Posterior cingulate gyrus (tissue), 11 donors: ENCODE data around the gene TGM5.
"Not testable (repeated sequence)": the region's sequence is repeated elsewhere in the genome, so short reads cannot be mapped to it uniquely, and the experiment has no call there.

Source experiments
- DNase-seq, 10 donors: peaks; one replicate each; pipeline versions ENCODE4 v3.0.0 to v3.0.0-alpha.2; 2020 to 2021; ENCODE audit warnings: mixed read lengths in 3 of 10
- intact Hi-C: fragments of 100-400 bp; cut with DNase I; formaldehyde crosslinking; loops from one replicate; pipeline ENCODE4 v1.15.1; 2023

TGM5 gene

DNA sequence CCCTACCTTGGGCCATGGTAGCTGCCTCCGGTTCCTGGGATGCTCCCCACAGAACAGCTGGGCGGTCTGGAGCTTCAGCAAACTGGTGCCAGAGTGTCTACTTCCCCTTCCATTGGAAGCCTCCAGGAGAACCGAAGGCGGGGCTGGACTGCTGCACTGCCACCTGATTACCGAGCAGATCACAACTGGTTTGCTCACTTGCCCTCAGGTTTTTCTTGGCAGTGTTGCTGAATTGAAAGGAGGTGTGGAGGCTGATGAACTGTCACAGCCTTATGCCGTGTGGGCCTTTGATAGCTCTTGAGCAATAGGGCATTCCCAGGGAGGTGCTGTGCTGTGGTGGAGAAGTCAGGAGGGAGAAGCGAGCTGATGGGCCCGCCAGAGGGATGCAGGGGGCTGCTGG is at the start of gene TGM5:
Gene TGM5, minus strand, starts transcription at position 95 of the 400 bp plus-strand sequence. Its CDS starts 79 bp downstream, at position 16.
- DNase-seq: peak in 1 of 10 donors; percentile 44
- intact Hi-C loops: no loop called here

GRCh38 chr15:43314171-43314570 is 47.4 kb upstream of the TGM5 start:
- intact Hi-C loops: no loop called here

DNA sequence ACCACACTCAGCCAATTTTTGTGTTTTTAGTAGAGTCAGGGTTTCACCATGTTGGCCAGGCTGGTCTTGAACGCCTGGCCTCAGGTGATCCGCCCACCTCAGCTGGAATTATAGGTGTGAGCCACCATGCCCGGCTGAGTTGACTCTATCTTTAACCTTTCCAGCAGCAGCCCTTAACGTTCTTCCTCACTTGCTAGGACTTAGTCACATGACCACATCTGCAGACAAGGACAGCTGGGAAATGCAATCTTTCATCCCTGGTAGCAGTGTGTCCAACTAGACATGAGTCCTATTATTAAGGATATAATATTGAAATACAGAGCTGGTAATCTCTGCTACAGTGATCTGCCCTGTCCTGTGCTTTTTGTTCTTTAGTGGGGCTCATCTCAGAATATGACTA is 45.6 kb upstream of the TGM5 start:
- DNase-seq: no peak
- intact Hi-C loops: no loop called here

More at GRCh38 chr15:43314171-43314570, 47.4 kb upstream of the TGM5 start:
- DNase-seq: no peak

DNA sequence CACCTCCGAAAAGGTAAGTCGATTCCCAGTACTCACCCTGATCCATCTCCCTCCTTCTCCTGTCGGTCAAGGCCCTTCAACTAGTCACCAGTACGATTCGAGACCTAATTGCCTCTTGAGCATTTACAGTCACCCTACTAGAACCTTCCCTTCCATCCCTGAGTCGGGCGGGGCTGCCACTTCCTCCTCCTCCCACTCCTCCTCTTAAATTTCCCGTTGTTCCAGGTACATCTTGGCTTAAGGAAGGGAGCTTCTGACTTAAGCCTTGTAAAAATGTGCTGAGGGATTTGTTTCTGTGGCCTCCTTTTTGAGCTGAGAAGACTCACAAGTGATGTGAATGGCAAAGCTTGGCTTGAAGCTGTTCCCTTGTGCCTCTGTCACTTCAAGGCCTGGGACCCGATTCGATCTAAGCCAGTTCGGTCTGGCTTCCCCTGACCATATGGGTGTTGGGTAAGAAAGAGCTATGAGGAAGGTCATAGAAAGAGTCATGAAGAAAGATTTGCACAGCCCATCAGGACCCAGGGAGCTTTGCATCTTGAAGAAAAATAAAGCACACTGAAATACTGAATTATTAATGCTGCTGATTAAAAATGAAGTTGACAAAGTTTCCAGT is 35.6 kb upstream of the TGM5 start, which contains the start of gene TGM7:
Gene TGM7, minus strand, starts transcription at position 51 of the 613 bp plus-strand sequence.
- DNase-seq: no peak
- intact Hi-C loops: no loop called here

DNA sequence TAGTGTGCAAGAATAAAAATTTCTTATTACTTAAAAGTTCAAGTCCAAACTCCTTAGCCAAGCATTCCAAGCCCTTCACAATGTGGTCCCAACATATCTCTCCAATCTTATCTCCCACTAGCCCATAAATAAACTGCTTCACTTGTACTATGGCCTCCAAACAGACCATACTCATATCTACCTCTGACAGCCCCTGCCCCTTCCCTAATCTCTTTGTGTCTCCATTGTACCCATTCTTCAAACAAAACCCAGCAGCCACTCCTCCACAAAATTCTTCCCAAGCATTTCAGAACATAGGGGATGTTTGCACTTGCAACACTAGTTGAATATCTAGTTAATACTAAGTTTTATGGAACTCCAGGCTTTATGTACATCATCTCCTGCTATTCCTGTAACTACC is 33.2 kb upstream of the TGM5 start:
- no peak for DNase-seq
- intact Hi-C loops: no loop called here

- DNase-seq: no peak
- intact Hi-C loops: no loop called here
These were observed 32.7 kb upstream of the TGM5 start for GRCh38 chr15:43299411-43299810.

GRCh38 chr15:43294091-43294706 is 27.5 kb upstream of the TGM5 start:
- DNase-seq: no peak
- intact Hi-C loops: no loop called here

GRCh38 chr15:43293432-43293831 is 26.7 kb upstream of the TGM5 start:
- no peak for DNase-seq
- intact Hi-C loops: no loop called here

GRCh38 chr15:43292375-43293078 is 25.8 kb upstream of the TGM5 start:
- intact Hi-C loops: no loop called here
- DNase-seq: no peak

GRCh38 chr15:43289656-43290055 is 22.9 kb upstream of the TGM5 start:
- not testable (repeated sequence) for DNase-seq
- intact Hi-C loops: loop anchor here (5.0 kb wide), 1 partner anchor 102 kb away; the partner anchor contains the start of gene CCNDBP1

DNA sequence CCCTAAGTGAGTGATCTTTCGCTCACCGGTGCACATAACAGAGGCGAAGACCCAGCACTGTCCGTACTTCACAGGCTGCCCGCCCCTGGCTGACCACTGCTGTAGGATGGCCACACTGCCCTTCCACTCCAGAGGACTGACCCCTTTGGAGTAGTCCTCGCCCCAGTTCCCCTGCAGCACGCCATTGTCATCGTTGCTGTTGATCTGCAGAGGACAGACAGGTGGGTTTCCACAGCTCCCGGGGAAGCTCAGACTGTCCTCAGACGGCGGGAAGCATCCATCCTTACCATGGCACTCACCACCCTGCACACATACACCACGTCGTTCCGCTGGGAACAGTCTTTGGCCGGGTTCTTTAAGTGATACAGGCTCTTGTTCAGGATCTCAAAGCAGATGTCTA is 20.5 kb upstream of the TGM5 start:
- DNase-seq: no peak
- intact Hi-C loops: loop anchor here (5.0 kb wide), 1 partner anchor 100 kb away; the partner anchor contains the start of gene CCNDBP1

GRCh38 chr15:43286074-43286473 is 19.3 kb upstream of the TGM5 start:
- peak in 1 of 10 donors; percentile 61 for DNase-seq
- intact Hi-C loops: loop anchor here (5.0 kb wide), 1 partner anchor 99 kb away; the partner anchor contains the start of gene CCNDBP1

GRCh38 chr15:43285609-43286037 is 18.9 kb upstream of the TGM5 start:
- intact Hi-C loops: loop anchor here (1.0 to 5.0 kb wide), 2 partner anchors 60 to 98 kb away; partner anchors contain the start of gene CCNDBP1
- peak in 3 of 10 donors; percentile 31 to 57 (median 38) for DNase-seq

DNA sequence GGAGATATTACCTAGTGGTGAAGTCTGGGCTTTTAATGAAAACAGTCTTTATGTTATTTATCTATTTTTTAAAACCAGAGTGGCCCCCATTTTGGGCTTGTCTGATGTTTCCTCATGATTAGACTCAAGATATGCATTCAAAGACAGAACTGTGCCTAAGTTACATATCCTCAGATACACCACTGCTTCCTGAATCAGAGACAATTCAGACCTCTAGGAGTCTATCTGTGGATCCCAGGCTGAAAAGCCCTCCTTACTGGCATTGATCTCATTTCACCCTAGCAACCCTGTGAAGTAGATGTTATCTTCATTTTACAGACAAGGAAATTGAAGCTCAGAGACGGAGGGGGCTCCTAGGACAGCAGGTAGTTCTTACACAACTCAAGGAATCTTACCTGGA is 16.8 kb upstream of the TGM5 start:
- intact Hi-C loops: no loop called here
- DNase-seq: no peak

GRCh38 chr15:43281926-43282602 is 15.3 kb upstream of the TGM5 start:
- intact Hi-C loops: no loop called here

DNA sequence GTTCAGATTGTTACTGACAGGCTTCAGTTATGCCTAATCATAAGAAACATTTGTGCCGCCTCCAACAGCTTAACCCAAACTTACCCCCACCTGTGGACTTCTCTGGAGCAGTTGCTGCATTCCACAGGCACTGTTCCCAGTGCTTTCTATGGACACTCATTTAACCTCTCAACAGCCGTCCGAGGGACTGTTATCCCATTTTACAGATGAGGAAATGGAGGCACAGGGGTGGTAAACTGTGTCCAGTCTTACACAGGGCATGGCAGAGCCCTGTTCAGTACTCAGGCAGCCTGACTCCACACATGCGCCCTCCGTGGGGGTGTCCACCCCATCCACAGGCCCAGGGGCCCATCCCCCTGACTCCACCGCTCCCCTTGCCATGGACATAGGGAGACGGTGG is 14.3 kb upstream of the TGM5 start:
- no peak for DNase-seq
- intact Hi-C loops: no loop called here

More at GRCh38 chr15:43281926-43282602, 15.3 kb upstream of the TGM5 start:
- DNase-seq: no peak

DNA sequence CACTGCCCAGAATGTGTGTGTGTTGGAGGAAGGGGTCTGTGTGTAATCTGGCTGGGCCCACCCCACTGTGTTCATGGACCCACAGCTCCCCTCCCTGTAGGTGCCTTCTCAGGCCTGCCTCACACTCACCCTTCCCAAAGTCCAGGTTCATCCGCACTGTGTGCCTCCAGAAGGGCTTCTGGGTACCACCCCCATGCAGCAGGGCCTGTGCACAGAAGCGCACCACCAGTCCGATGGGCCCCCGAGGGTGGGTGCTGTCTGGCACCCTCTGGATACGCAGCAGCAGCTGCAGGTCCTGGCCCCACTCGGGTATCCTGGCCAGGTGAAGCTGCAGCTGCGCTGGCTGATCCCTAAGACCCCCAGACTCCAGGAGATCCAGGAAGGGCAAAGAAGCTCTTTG is 12.8 kb upstream of the TGM5 start:
- intact Hi-C loops: no loop called here
- DNase-seq: peak in 1 of 10 donors; percentile 65

GRCh38 chr15:43278869-43279268 is 12.1 kb upstream of the TGM5 start:
- DNase-seq: no peak
- intact Hi-C loops: no loop called here

DNA sequence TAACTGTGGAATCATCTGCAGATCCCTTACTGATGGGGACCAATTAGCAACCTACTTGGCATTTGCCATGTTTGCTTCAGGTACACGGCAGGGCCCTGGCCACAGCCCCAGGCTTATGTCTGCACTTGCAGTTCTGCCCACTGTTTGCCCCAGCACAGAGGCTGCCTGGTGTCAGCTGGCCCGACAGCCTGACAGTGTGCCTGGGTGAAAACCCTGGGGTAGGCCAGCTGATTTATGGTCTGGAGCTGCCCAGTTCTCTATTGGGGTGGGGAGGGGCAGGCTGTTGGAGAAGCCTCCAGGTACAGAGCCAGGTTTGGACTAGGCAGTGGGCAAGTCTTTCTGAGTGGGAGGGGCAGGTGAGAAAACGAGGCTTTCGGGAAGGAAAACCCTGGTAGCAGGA is 11.2 kb upstream of the TGM5 start:
- no peak for DNase-seq
- intact Hi-C loops: no loop called here

- no peak for DNase-seq
- intact Hi-C loops: no loop called here
These were observed 10.6 kb upstream of the TGM5 start for GRCh38 chr15:43277231-43277823.
